ENCODE measurements around the gene B3GALT6.

The B3GALT6 gene

DNA sequence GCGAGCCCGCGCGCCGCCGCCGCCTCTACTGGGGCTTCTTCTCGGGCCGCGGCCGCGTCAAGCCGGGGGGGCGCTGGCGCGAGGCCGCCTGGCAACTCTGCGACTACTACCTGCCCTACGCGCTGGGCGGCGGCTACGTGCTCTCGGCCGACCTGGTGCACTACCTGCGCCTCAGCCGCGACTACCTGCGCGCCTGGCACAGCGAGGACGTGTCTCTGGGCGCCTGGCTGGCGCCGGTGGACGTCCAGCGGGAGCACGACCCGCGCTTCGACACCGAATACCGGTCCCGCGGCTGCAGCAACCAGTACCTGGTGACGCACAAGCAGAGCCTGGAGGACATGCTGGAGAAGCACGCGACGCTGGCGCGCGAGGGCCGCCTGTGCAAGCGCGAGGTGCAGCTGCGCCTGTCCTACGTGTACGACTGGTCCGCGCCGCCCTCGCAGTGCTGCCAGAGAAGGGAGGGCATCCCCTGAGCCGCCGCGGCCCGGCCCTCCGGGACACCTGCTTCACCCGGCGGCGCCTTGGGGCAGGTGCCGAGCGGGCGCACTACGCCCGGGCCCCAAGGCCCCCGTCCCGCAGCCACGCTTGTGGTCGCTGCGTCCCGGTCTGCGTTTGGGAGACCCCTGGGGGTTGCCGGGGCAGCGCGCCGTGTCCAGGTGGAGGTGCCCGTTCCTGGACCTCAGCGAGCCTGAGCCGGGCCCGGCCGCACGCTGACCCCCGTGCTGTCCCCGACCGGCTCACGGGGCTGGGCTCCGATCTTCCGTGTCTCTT lies 944 bp downstream of the B3GALT6 start:
- DNase-seq: no peak

DNA sequence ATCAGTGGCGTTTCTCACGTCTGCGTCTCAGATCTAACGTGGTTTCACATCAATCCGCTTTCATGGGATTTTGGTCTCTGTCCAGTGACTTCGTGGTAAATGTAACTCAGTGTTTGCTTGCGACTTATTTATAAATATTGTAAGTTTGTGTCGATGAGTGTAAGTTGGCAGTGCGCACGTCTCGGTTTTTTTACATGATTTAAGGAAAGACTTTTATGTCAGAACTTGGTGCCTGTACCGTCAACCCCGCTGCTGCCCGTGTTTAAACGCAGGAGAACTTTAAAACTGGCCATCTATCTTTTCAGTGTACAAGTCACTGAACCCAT lies 1.5 kb downstream of the B3GALT6 start:
- no peak for DNase-seq

DNA sequence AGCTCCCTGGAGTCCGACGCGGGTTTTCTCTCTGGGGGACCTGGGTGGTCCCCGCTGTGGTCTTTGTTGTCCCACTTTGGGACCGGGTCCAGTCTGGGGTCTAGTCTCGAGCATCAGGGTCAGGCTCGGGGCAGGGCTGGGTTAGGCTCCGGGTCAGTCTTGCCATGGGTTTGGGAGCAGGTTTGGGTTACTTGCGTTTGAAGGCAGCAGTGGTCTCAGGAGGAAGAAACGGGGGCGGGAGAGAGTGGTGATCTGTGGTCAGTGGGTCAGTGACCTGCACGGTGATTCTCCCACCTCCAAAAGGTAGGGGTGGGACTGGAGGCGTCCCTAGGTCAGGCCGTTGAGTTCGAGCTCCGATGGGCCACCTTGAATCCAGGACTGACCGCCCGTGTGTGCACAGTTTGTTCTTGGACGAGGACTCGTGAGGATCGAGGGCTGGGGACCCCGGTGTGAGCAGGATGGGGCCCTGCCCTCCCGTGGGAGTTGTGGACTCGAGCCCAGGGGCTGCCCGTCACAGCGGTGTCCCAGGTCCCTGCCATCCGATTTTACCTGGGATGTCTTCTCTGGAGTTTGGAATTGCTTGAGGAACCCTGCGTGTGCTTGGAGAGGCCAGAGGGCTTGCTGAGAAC lies 2.3 kb downstream of the B3GALT6 start:
- no peak for DNase-seq

DNA sequence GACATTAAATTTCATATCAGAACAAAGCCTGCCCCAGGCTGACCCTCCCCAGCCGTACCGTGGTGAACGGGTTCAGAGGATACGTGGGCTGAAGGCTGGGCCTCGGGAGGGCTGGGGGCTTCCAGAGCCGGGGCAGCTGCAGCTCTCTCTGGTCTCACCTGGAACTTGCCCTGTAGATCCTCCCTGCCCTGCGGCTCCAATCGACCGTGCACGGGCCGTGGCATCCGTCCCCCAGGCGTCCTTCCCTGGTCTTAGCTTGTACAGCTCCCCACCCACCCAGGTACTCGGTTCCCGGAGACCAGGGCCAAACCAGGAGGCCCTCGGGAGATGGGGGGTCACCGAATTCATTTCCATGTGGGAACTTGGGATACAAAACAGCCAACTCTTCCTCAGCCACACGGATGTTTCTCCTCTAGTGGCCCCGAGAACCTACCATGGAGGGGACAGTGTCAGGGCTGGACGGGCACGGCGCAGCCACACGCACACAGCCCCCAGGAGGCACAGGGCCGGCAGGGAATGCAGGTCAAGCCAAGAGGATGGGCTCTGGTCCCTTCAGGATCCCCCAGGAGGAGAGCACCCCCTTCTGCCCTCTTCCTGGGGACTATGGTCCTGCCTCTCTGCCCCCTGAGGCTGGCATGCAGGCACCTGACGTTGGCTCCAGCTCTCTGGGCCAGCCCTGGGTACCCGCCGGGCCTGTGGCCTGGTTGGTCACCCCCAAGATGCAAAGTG lies 3.1 kb downstream of the B3GALT6 start:
- DNase-seq: no peak

DNA sequence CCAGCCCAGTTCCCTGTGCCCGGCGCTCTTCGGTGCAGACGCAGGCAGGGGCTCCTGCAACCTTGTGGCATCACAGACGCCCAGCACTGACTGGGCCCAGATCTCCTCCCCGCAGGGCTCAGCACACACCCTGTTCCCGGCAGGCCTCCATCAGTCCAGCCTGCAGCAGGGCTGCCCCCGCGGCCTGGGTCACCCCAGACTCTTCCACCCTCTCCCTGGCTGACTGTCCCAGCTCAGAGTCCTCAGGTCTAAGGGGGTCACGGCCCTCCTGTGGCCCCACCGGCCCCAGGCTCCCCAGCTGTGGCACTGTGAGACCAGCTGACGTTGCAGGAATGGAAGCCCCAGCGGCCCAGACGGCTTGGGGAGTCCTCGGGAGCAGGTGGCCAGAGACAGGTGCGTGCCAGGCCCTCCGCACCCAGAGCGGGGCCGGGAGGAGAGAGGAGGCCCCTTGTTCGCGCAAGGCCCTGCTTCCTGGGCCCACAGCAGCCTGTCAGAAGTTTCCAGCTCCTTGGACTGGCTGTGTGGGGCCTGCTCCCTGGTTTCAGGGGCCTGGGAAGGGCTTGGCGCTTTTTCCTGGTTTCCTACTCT lies 4.2 kb downstream of the B3GALT6 start:
- no peak for DNase-seq

DNA sequence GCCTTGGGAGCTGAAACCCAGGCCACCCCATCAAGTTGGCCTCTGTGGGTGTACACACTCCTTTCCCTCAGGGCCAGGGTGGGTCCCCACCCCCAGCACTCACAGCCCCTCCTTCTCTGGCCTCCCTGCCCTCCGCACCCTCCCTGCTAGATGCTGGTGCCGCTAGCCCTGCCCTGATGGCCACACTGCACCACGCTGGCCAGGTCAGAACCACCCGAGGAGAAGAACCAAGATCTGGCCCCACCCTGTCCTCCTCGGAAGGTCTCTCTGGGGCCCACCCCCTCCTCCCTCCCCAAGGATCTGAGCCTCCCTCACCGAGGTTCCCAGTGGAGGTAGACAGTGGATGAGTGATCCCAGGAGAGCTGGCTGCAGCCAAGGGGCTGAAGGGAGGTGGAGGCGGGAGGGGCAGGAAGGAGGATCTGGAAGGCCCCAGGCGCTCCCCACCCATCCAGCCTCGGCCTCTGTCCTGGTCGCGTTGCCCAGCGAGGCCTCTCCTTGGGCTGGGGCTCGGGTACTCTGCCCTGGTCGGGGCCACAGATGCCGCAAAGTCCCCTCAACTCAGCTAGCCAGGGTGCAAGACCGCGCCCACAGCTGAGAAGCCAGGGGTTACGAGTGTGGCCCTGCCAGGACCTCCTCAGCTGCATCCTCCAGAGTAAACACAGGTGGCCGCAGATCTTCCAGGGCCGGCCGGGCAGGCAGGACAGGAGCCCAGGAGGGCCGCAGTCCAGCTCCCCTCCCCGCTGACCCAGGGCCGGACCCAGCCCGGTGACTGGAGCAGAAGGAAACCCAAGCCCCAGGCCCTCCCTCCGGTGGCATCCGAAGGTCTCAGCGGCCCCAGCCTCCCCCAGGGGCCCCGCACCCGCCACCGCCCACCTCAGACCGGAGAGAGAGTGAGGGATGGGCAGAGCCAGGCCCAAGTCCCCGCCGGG lies 5.2 kb downstream of the B3GALT6 start:
- DNase-seq: no peak

DNA sequence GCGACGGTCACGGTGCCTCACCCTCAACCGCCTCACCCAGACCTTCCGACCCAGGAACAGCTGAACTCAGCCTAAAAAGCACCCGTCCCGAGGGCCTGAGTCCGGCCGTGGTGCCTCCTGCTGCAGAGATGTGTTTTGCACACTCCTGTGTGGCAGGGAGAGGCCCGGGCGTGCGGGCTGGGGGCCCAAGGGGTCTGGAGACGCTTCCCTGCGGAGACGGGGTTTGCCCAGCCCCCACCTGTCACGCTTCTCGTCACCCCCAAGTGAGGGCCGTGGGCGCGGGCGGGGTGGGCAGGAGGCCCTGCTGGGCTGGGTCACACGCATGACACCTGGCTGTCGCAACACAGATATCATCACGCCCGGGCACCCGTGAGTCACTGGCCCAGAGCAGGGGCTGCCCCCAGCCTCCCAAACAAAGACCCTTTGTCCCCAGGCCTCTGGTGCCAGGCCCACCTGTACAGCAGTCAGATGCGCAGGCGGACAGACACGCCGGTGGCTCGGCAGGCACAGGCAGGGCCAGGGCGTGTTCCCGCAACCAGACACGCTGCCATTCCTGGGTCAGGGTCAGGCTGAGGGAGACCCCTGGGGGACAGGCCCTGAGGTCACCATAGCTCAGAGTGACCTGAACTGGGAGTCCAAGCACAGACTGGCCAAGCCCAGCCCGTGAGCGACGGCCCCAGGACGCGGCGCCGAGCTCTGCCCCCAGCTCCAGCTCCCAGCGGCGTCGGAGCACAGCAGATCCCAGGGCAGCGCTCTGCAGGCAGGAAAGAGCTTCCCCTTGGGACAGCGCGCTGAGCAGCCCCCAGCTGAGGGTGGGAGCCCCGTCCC lies 6.1 kb downstream of the B3GALT6 start:
- DNase-seq: no peak

DNA sequence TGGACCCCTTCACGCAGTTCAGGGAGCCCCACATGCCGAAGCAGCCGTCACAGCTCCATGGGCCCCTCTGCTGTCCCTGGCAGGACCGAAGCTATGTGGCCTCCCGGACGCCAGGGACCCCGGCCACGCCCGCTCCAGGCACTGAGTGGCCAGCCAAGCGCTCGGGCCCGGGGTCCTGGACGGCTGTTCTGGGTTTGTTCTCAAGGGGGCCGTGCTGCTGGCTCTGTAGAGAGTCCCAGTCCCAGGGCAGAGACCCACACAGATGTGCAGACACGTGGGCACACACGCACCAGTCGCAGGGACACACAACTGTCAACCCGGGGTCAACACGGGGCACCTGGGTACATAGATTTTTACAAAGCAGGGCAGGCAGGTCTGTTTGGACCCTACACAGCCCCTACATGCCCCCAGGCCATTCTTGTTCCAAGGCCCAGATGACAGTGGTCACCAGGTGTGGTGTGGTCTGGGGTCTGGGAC lies 6.7 kb downstream of the B3GALT6 start:
- DNase-seq: no peak

DNA sequence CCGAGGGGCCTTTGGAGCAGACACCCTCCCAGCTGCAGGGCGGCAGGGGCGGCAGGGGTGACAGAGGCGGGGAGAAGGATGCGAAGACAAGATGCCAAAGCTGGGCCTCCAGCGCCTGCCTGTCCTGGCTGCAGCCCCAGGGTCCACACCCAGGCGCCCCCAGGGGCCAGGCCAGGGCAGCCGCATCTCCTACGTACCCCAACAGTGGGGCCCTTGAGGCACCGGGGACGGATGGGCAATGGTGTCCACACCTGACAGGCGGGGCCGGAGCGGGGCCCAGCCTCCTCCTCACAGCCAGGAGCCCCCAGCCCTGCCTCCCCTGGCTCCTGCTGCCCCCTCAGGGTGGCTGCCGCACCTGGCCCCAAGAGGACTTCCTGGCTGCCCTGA lies 7.2 kb downstream of the B3GALT6 start:
- no peak for DNase-seq

DNA sequence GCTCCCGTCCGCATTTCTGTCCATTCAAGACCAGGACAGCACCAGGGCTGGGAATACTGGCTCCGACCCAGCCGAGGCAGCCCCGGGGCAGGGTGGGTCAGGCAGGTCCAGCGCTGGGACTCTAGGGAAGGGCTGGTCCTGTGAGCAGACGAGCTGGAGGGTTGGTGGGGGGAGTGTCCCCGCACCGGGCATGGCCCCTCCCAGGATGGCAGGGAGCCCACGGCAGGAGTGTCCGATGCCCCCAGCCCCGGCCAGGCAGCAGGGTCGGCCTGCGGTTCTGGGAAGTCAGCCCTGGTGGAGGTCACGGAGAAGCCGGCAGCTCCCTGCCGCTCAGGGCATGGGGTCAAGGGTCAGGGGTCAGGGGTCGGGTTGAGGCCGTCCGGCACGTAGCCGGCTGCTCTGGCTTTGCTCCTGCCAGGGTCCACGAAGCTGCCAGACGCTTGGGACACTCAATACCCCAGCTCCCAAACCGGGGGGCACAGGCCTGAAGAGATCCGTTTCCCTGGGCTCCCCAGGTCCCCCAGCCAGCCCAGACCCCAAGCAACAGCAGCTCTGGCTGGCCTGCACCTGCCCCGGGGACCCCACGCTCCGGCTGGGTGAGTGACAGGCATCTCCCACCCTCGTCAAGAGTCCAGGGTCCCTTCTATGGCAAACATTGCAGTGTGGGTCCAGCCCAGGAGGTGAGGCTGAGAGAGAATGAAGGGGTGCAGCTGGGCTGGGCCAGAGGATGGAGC lies 7.7 kb downstream of the B3GALT6 start:
- DNase-seq: no peak

DNA sequence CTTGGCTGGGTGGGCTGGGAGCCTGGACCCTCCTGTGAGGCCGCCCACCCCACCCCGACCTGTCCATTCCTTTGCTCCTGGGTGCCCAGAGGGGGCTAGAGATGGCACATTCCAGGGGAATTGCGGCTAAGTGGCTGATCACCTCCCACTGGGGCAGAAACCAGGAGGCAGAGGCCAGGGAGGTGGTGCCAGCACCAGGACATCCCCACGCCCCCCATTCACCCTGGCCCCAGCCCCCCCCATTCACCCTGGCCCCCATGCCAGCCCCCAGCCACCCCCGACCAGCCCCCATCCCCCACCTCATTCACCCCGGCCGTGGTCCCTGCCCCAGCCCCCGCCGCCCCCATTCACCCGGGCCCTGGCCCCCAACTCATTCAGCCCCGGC lies 8.3 kb downstream of the B3GALT6 start:
- DNase-seq: no peak

DNA sequence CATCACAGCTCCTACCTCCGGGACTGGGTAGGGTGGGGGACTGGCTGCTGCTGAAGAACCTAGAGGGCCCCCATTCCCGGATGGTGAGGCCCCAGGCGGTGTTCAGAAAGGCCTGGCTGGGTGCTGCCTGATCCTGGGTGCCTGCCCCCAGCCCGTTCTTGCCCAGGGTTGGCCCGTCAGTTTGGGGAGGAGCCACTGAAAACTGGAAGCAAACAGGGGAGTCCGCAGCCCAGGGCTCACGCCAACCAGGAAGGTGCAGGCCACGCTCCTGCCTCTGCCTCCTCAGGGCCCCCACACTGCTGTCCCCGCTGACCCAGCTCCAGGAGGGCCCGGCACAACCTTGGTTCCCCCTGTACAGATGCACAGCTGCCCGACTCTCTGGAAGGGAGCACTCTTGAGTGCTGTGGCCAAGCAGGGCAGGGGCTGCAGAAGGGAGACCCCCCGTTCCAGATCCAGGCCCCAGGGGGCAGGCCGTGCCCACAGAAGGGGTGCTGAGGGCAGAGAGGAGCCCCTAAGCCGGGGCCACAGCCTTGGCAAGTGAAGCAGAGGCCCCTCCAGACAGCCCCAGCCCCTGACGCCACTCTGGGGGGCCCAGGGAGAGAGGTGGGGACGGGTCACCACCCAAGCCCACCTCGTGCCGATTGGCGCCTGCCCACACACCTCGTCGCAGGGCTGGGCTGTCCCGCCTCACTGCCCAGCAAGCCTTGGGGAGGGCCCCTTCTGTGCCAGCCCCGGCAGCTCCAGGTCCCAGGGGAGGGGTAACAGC lies 9.0 kb downstream of the B3GALT6 start:
- DNase-seq: no peak

DNA sequence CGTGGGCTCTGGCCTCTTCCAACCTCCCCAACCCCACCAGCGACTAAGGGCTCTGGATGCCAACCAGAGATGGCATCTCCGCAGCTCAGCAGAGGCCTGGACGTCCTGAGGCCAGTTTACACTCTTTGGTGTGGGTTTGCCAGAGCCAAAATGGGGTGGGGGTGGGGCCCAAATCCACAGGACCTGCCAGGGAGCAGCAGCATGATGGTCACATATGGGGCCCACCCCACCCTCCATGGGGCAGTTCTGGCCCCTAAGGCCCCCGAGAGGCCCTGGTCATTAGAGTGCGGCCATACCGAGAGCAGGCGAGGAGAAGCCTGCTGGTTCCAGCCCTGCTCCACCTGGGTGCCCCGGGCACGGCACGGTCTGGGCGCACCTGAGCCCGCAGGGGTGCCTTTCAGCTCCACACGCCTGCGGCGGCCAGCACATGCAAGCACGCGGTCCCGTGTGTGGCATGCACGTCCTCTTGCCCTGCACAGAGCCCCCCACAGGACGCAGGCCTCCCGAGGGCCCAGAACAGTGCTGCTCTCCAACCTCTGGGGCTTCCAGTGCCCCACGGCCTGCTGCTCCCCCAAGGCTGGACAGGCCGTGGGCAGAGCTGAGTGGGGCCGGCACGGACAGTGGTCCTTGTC lies 9.7 kb downstream of the B3GALT6 start:
- no peak for DNase-seq

DNA sequence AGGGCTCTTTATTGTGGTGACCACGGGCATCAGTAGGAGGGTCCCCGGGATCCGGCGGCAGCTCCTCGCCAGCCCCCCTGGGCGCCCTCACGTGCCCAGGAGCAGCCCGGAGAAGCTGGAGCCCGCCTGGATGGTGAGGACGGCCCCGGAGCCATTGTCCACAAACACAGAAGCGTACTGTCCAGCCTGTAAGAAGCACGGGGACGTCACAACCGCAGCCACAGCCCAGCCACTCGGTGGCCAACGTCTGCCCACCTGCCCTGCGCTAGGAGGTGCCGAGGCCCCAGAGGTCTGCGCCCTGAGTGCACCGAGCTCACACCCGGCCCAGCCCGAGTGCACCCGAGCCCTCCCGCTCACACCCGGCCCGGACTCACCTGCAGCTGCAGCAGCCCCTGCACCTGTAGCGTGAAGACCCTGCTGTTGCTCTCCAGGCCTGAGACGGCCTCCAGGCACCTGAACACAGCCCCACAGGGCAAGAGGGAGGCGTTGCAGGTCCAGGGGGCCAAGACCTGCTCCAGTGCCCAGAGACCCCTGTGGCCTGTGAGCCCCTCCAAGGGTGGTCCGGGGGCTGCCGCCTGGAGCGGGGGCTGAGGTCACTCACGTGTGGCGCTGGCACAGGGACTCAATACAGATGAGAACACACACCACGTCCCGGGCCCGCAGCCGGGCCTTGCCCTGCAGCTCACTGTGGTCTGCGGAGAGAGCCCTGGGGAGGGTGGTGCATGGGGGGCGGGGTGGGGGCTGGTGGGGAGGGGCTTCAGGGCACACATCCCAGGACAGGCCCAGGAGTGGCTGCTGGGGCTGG lies 10.6 kb downstream of the B3GALT6 start:
- no peak for DNase-seq

DNA sequence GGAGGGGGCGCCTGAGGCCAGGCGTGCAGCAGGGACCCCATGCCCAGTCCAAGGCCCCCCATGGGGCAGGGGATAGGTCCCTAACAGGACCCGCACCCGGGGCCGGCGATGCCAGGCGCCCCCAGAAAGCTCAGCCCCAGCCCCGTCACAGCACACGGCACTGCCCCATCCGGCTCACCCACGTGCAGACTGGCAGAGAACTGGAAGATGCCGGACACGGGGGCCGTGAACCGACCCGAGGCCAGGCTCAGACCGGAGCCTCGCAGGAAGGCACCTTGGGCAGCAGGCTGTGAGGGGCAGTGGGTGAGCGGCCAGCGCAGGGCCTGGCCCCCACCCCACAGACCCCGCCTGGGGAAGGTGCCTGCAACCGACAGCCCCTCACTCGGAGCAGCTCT lies 11.2 kb downstream of the B3GALT6 start:
- DNase-seq: no peak

DNA sequence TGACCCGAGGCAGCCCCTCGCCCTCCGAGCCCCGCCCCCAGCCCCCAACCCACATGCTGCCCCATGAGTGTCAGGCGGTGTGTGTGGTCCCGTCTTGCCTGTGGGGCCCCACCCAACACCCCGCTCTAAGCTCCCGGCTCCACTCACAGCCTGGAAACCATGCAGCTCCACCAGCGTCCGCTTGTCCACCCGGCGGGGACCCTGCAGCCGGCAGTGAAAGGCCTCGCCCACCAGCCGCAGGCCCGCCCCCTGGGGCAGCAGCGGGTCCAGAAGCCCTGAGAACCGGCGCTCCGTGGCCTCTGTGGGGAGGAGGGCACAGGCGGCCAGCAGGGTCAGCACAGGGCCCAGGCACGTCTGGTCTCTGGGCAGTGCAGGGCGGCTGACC lies 11.8 kb downstream of the B3GALT6 start:
- no peak for DNase-seq

DNA sequence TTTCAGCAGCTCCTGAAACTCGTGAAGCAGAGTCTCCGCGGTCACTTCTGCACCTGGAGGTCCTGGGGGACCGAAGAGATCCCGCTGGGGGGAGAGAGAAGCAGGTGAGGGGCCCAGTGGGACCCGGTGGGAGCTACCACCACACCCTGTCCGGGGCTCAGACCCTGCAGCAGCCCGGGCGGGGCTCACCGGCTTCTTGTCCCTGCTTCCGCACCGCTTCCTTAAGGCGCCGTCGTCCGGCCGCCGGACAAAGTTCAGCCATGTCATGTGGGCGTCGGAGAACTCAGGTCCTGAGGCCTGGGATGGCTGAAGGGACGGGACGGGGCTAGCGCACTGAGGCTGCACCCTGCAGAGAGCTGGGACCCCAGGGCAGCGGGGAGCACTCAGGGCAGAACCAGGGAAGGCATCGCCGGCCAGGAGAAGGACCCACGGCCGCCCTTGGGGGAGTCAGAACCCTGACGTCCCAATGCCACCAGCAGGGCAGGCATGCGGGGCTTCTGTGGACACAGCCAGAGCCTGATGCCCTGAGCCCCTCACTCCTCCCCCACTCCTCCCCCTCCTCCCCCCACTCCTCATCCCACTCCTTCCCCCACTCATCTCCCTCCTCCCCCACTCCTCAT lies 12.3 kb downstream of the B3GALT6 start:
- no peak for DNase-seq

DNA sequence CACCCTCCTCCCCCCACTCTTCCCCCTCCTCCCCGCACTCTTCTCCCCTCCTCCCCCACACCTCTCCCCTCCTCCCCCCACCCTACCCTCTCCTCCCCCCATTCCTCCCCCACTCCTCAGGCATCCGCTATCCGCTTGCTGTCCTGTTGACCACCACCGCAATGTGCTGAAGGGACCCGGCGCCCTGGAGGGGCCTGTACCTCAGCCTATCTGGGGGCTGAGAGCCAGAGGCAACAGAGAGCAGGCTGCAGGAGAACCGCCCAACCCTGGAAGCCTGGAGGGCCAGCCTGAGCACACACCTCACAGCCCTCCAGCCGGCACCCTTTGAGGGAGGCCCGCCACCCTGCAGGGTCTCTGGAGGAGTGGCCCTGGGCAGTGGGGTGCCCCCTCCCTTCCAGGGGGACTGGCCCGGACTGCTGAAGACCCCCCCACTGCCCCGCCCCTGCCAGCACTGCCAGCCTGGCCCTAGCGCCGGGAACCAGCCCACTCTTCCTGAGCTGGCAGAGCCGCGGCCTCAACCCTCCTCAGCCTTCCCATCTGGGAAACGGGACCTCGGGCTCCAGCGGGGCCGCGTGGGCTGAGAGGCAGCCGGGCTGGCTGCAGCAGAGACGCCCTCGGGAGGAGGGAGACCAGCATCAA lies 13.3 kb downstream of the B3GALT6 start:
- DNase-seq: no peak
